Kidney (tissue), 14 donors: Measurements from ENCODE around the gene DNAJB7. TPM values are rescaled to one million over a fixed set of nuclear protein-coding genes. Genes with fewer than 3 reads are reported as not detected.

ENCODE experiments used
- DNase-seq, 5 donors: peaks; one replicate each; pipeline ENCODE4 v3.0.0-alpha.2; 2013 to 2020
- FAIRE-seq: peaks from 2 replicates; lab custom pipeline; 2012; peaks lifted over from hg19 to GRCh38; lab: Jason Lieb, UNC
- H3K27ac ChIP-seq, 2 donors: one replicate each; pipeline ENCODE4 v1.7.0; 2013; ENCODE audit warnings: low read depth in 2 of 2, low read length in 2 of 2, inconsistent platforms in 1 of 2
- H3K27me3 ChIP-seq: one replicate; pipeline ENCODE4 v1.7.1; 2013; ENCODE audit warnings: low read length, inconsistent platforms; ENCODE audit not compliant: control insufficient read depth, insufficient read depth
- H3K36me3 ChIP-seq, 3 donors: one replicate each; pipeline versions ENCODE4 v1.7.0 to v1.7.1; 2013; ENCODE audit warnings: low read length in 3 of 3, control low read depth in 1 of 3, inconsistent platforms in 1 of 3; ENCODE audit not compliant: insufficient read depth in 3 of 3, control insufficient read depth in 2 of 3
- H3K4me1 ChIP-seq, 3 donors: one replicate each; pipeline versions ENCODE4 v1.7.0 to v1.7.1; 2013; ENCODE audit warnings: low read length in 3 of 3, inconsistent platforms in 1 of 3, low read depth in 1 of 3; ENCODE audit not compliant: control insufficient read depth in 2 of 3, insufficient read depth in 2 of 3
- H3K4me3 ChIP-seq, 3 donors: one replicate each; pipeline versions ENCODE4 v1.7.0 to v1.8.1; 2013; ENCODE audit warnings: low read length in 3 of 3, control low read depth in 1 of 3, inconsistent platforms in 1 of 3
- H3K9ac ChIP-seq, 3 donors: one replicate each; pipeline versions ENCODE4 v1.7.0 to v1.7.1; 2013; ENCODE audit warnings: low read length in 3 of 3, control low read depth in 1 of 3, inconsistent platforms in 1 of 3
- H3K9me3 ChIP-seq, 3 donors: one replicate each; pipeline versions ENCODE4 v1.7.0 to v1.7.1; 2013; ENCODE audit warnings: low read length in 3 of 3, control low read depth in 1 of 3, inconsistent platforms in 1 of 3; ENCODE audit not compliant: control insufficient read depth in 2 of 3, insufficient read depth in 1 of 3
- CTCF ChIP-seq: IDR thresholded peaks from 3 replicates; pipeline ENCODE4 v1.5.1; 2012; ENCODE audit warnings: mild to moderate bottlenecking, moderate library complexity, borderline replicate concordance; ENCODE audit not compliant: insufficient read depth; ENCODE audit errors: extremely low read depth
- intact Hi-C: fragments of 100-400 bp; cut with DNase I; formaldehyde crosslinking; loops from one replicate; pipeline ENCODE4 v1.11.1; 2022
- polyA plus RNA-seq: library from polyadenylated mRNA; stranded (reverse); fragments of 350-450 nt; fragmentation: Illumina TruSeq; extraction: RNeasy Lipid Tissue Mini Kit (QIAGEN cat#74804); gene quantifications from one replicate; pipeline ENCODE4 v1.2.3, GENCODE V29; 2014; ENCODE audit warnings: low read depth, low replicate concordance; ENCODE audit not compliant: insufficient read depth
- total RNA-seq: library from RNA; stranded (reverse); fragmentation: NEBNext Ultra II Directional; extraction: Animal tissue kit (Norgen Biotek cat#: 25700); gene quantifications from one replicate; pipeline ENCODE4 v1.2.1, GENCODE V29; 2021
- donor health status: control.
- donor health status: control.
- donor health status: control.
- donor health status: control.
- donor health status: control.
- donor health status: DM: yes; HTN: yes; CAD: no.
- donor health status: Normal renal cell carcinoma (clear cell type).

DNAJB7 gene
- total and polyA plus RNA-seq, 2 donors from 2014 or later, result not detected

GRCh38 chr22:40818747-40819598, 42.9 kb downstream of the DNAJB7 start, which contains the start of gene SLC25A17:
Gene SLC25A17, minus strand, starts transcription at chr22:40819346. Its CDS starts 98 bp downstream, at chr22:40819248.
- intact Hi-C loops, result no loop called here
- Histone ChIP-seq H3K36me3 (peaks cover 0 to 5% (median 4%) of the 10 kb centered on the region in 3 donors), H3K4me3 (peak within 1 kb of the TSS; percentile 93 to 98 (median 96)), H3K27ac (peak within 1 kb of the TSS; percentile 68 to 77), H3K9me3 (no peaks in the 10 kb centered on the region), H3K9ac (peak within 1 kb of the TSS; percentile 93 to 98 (median 96)), H3K27me3 (no peaks in the 10 kb centered on the region), H3K4me1 (peaks cover 0 to 15% (median 5%) of the 10 kb centered on the region in 3 donors)
- DNase-seq (peak; percentile 92 to 96 (median 96)), FAIRE-seq (no peak)
- TF ChIP-seq CTCF, result peak; percentile 15

- Histone ChIP-seq H3K9me3 (no peaks in the 10 kb centered on the region), H3K4me3 (peak overlapping the region; percentile 93 to 98 (median 96)), H3K9ac (peak overlapping the region; percentile 27 to 96 (median 93)), H3K36me3 (peaks cover 0 to 4% (median 0%) of the 10 kb centered on the region in 3 donors), H3K27ac (no peak overlapping the region), H3K4me1 (peaks cover 0 to 15% (median 5%) of the 10 kb centered on the region in 3 donors), H3K27me3 (no peaks in the 10 kb centered on the region)
- intact Hi-C loops, result no loop called here
- TF ChIP-seq CTCF, result no peak
- peak in 1 of 5 donors; percentile 48 for DNase-seq
- no peak for FAIRE-seq
Measured at GRCh38 chr22:40818192-40818746, 43.6 kb downstream of the DNAJB7 start.

- intact Hi-C loops, result no loop called here
- Histone ChIP-seq H3K27ac (no peak overlapping the region), H3K4me3 (peak overlapping the region in 1 of 3 donors; percentile 98), H3K9ac (no peak overlapping the region), H3K4me1 (peaks cover 0 to 15% (median 5%) of the 10 kb centered on the region in 3 donors), H3K36me3 (peaks cover 0 to under 1% (median 0%) of the 10 kb centered on the region in 3 donors), H3K9me3 (no peaks in the 10 kb centered on the region), H3K27me3 (no peaks in the 10 kb centered on the region)
- no peak for TF ChIP-seq CTCF
- no peak for FAIRE-seq
- DNase-seq, result no peak
Measured at GRCh38 chr22:40817737-40818136, 44.2 kb downstream of the DNAJB7 start.
